Activated CD4-positive, alpha-beta T cell treated with anti-CD3 and anti-CD28 coated beads for 4 hours (primary cell): ENCODE data around the gene KCTD3.

Experiments
- DNase-seq, 2 donors: peaks; one replicate each; pipeline ENCODE4 v3.0.0-alpha.2; 2020

Gene KCTD3

GRCh38 chr1:215557504-215557903 is 9.6 kb upstream of the KCTD3 start:
- DNase-seq = no peak

- DNase-seq = no peak
These were observed 9.0 kb upstream of the KCTD3 start for GRCh38 chr1:215557992-215558626.

DNA sequence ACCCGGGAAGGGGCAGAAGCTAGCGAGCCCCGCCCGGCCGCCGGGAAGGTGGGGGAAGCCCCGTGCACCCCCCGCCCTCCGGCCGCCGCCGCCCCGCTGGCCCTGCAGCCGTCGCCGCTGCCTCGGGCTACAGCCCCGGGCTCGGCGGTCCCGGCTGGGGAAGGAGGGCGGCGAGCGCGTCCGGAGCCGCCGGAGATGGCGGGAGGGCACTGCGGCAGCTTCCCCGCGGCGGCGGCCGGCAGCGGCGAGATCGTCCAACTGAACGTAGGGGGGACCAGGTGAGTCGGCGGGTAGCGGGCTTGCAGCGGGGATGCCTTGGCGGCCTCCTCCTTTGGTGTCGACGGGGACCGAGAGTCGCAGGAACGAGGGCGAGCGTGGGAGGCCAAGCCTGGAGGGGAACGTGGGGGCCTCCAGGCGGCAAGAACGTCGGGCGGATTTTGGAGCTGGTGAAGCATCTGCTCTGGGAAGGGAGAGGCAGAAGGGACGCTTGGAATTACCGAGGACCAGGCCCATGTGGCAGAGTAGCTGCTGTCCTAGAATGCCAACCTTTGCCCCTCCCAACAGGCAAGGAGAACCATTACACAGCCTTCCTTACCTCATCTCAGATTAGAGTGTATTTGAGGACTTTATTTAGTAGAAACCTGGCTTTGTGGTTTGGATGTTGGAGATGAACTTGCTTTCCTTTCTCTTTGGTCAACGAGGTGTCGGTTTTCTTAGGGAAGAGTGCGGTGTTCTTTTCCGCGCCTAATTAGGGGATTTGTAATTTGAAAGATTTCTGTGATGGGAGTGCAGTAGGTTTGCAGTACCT is 591 bp downstream of the KCTD3 start:
- DNase-seq = peak; percentile 23 to 29

GRCh38 chr1:215568299-215568692 is 1.2 kb downstream of the KCTD3 start:
- DNase-seq = no peak

GRCh38 chr1:215569986-215570824 is 3.1 kb downstream of the KCTD3 start:
- DNase-seq = no peak

- no peak for DNase-seq
These were observed 14.8 kb downstream of the KCTD3 start for GRCh38 chr1:215581896-215582295.

DNA sequence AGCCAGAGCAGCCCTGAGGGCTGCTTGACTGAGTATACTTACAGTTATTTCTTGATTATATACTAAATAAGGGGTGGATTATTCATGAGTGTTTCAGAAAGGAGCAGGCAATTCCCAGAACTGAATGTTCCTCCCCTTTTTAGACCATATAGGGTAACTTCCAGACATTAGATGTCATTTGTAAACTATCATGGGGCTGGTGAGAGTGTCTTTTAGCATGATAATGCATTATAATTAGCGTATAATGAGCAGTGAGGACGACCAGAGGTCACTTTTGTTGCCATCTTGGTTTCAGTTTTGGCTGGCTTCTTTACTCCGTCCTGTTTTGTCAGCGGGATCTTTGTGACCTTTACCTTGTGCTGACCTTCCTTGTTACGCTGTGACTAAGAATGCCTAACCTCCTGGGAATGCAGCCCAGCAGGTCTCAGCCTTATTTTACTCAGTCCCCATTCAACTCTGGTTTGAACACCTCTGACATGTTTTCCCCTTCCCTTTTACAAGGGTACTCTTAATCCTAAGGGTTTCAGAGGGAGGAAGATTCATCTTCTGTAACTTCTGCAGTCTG is 16.2 kb downstream of the KCTD3 start:
- no peak for DNase-seq

DNA sequence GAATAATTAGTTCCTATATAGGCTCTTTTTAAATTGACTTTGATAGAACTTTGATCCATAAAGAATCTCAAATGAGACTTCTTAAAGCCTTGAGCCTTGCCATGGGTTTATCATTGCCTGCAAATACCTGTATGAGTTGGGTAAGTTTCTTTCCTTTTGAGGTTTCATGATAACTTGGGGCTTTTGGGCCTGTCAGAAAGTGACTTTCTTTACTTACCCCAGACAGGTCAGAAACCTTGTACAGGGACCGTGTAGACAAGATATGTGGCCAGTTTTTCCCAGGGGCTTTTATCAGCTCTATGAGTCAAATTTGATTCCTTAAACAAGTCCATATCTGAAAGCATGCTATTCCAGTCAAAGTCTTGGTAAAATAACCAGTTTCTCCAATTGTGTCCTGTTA is 17.3 kb downstream of the KCTD3 start:
- no peak for DNase-seq

DNA sequence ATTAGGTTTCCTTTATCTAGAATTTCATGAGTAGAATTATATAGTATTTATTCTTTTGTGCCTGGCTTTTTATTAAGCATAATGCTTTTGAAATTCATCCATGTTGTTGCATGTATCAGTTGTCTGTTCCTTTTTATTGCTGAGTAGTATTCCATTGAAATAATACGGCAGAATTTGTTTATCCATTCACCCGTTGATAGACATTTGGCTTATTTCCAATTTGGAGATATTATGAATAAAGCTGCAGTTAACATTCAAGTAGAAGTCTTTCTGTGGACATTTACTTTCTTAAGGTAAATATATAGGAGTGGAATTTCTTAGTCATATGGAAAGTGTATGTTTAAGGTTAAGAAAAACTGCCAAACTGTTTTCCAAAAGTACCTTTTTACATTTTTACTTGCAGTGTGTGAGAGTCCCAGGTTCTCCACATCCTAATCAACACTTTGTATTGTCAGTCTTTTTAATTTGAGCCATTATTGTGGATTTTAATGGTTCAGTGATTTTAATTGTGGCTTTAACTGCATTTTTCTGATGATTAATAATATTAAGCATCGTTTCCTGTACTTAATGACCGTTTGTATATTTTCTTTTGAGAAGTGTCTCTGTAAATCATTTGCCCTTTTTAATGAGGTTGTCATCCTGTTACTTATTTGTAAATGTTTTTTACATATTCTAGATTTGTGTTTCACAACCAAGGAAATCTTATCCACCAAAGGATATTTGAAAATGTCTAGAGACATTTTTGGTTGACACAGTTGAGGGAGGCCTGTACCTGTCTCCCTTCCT is 22.7 kb downstream of the KCTD3 start:
- DNase-seq = no peak

DNA sequence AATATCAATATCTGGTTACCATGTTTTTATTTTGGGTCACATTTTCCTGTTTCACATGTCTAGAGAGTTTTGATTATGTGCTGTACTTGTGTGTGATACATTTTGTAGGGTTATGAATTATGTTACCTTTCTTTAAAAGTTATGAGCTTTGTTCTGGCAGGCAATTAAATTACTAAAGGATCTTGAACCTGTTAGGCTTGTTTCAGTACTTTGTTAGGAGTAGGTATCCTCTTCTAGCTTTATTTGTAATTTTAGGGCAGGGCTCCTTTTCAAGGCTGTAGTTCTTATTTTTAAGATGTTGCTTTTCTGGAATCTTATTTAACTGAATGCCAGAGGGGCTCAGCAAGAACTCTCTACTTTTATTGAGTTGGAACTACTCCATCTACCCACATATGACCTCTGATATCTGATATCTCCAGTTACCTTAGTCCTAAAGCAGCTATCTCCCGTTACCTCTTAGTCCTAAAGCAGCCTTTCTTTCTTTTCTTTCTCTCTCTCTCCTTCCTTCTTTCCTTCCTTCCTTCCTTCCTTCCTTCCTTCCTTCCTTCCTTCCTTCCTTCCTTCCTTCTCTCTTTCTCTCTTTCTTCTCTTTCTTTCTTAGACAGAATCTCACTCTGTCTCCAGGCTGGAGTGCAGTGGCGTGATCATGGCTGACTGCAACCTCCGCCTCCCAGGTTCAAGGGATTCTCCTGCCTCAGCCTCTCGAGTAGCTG is 23.8 kb downstream of the KCTD3 start:
- no peak for DNase-seq

- no peak for DNase-seq
These were observed 27.5 kb downstream of the KCTD3 start for GRCh38 chr1:215594640-215595039.

- no peak for DNase-seq
These were observed 28.1 kb downstream of the KCTD3 start for GRCh38 chr1:215595231-215595630.

- DNase-seq = no peak
These were observed 30.9 kb downstream of the KCTD3 start for GRCh38 chr1:215597961-215598360.

DNA sequence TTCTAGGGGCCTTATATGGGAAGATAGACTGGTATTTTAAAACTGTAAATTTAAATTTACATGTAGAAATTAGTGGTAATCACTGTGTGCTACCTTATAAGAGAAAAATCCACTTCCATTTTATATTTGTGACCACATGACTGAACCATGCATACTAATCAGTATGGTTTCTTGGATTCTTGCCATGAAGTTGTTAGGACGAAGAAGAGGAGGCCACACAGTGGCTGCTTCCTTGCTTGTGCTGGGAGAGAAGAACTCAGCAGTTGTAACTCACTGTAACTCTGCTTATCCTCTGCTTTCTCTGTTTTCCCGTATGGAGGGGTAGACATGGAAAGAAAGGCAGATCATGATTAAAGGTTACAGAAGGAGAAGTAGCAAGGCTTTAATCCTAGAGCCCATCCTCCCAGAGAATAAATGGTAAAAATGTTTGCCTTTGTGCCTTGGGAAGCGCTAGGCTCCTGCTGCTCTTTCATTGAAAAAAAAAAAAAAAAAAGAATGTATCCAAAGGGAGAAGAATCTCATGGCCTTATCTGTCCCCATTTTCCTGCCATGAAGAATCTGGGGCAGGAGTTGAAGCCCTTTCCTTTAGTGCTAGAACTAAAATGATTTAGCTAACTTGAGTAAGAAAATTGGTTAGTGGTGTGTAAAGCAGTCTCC is 32.4 kb downstream of the KCTD3 start:
- DNase-seq = no peak

DNA sequence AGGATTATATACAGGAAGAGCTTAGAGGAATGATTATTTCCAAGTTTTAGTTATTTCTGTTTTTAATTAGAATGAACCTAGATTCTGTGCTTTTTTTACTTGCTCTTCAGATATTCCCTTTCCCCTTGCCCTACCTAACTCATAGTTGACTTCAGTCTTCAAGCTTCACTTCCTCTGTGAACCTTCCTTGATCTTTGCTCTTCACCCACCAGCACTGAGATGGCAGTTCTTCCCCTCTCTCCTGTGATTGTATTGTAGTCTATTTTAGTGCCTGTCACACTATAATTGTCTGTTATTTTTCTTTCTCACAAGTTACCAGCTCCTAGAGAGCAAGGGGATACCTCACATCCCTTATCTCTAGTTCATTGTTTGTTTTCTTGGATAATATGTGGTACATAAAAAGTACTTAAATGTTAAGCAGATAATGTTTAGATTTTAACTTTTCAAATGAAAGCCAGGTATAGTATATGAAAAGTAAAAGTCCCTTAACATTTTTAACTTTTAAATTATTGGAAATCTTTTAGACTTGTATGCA is 33.2 kb downstream of the KCTD3 start:
- DNase-seq = no peak

- no peak for DNase-seq
These were observed 33.8 kb downstream of the KCTD3 start for GRCh38 chr1:215600867-215601266.

GRCh38 chr1:215601276-215601675 is 34.2 kb downstream of the KCTD3 start:
- no peak for DNase-seq

GRCh38 chr1:215603319-215603718 is 36.2 kb downstream of the KCTD3 start:
- no peak for DNase-seq

- no peak for DNase-seq
These were observed 38.0 kb downstream of the KCTD3 start for GRCh38 chr1:215605011-215605621.

DNA sequence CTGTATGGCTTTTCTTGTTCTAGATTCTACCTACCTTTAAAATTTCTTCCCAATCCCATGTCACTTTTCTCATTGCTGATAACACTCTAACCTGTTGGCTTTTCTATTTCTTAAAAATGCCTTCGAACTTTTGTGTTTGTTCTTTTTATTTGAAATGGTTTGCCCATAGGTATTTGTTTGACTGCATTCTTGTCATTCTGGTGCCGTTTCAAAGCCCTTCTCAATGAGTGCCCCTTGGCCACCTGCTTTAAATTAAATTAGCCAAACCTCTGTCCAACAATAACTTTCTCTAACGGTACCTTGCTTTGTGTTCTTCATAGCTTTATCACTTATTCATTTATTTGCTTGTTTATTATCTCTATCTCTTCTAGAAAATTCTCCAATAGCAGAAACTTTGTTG is 38.9 kb downstream of the KCTD3 start:
- no peak for DNase-seq
